GM10248 (cell line): ENCODE results near the gene KIT.

ENCODE experiments used
- CTCF ChIA-PET: fragments of 300-600 bp; sonication (Branson Sonifier 250); formaldehyde crosslinking; extraction: SDS; loops from one replicate; lab custom pipeline; 2021; ENCODE audit warnings: antibody characterized with exemption; lab: Yijun Ruan, JAX
- POLR2A ChIA-PET: fragments of 350-650 bp; sonication (Branson Sonifier 250); formaldehyde crosslinking; extraction: SDS; loops from one replicate; lab custom pipeline; 2020; ENCODE audit warnings: antibody characterized with exemption; lab: Yijun Ruan, JAX
- DNase-seq: peaks from one replicate; pipeline ENCODE4 v3.0.0; 2012; ENCODE audit errors: extremely low spot score
- CTCF ChIP-seq: IDR thresholded peaks from 2 replicates; pipeline ENCODE4 v1.5.1; 2012; ENCODE audit warnings: mild to moderate bottlenecking, low read depth; ENCODE audit errors: extremely low read depth, missing control alignments, control extremely low read depth

The KIT gene

DNA sequence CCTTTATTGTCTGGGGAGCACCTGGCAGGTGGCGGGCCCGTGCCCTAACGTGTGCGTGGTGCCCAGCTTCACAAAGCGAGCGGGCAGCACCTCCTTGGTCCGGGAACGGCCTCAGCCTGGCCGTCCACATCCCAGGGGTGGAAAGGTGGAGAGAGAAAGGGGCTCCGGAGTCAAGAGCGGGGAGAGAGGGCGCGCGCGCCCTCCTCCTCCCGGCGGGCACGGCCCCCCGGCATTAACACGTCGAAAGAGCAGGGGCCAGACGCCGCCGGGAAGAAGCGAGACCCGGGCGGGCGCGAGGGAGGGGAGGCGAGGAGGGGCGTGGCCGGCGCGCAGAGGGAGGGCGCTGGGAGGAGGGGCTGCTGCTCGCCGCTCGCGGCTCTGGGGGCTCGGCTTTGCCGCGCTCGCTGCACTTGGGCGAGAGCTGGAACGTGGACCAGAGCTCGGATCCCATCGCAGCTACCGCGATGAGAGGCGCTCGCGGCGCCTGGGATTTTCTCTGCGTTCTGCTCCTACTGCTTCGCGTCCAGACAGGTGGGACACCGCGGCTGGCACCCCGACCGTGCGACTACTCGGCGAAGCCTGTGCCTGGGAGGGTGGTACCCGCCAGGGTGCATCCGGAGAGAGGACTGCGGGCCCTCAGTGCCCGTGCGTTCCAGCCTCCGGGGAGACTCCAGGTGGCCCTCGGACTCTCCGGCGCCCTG, at the start of gene KIT:
Gene KIT, plus strand, starts transcription at position 407 of the 701 bp plus-strand sequence. Its CDS starts 58 bp downstream, at position 465.
- CTCF ChIA-PET: no interaction called here
- no peak for TF ChIP-seq CTCF
- DNase-seq: peak; percentile 17
- POLR2A ChIA-PET: no interaction called here

GRCh38 chr4:54609310-54609709, 48.4 kb upstream of the KIT start:
- TF ChIP-seq CTCF: no peak
- CTCF ChIA-PET: interaction anchor here (1.0 kb wide), 2 partner anchors 12 to 42 kb away, joined by 3 read pairs; no protein-coding TSS in a partner anchor
- POLR2A ChIA-PET: no interaction called here
- DNase-seq: no peak

GRCh38 chr4:54614149-54614548, 43.6 kb upstream of the KIT start:
- DNase-seq: no peak
- TF ChIP-seq CTCF: no peak
- ChIA-PET POLR2A (no interaction called here), CTCF (no interaction called here)

DNA sequence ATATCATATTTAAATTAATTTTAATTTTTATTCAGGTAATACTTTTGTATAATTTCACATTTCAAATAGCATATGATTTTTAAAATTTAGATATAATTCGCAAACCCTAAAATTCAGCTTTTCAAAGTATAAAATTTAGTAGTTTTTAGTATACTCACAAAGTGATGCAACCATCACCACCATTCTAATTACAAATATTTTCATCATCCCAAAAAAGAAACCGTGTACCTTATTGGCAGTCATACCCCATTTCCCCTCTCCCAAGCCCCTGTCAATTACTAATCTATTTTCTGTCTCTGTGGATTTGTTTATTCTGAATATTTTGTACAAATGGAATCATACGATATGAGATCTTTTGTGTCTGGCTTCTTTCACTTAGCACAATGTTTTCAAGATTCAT, 37.0 kb upstream of the KIT start:
- TF ChIP-seq CTCF: no peak
- ChIA-PET POLR2A (no interaction called here), CTCF (interaction anchor here (0.6 to 1.6 kb wide), 2 partner anchors 11 to 215 kb away, joined by 3 read pairs; no protein-coding TSS in a partner anchor)
- DNase-seq: no peak

DNA sequence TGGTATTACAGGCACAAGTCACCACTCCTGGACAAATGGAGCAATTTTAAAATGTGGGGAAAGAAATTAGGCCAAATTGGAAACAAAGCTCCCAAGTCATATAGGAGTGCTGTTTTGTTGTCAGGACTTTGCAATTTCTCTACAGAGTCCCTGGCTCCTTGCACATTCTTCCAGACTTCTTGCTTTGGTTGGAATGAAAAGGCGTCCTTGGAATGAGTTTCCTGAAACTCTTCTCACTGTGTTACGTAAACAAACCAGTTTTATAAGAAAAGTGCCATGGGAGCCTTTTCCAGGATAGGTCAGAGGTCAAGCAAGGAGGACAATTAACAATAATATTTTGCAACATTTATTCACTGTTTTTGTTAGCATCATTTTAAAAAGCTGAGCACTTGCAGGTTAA, 32.4 kb upstream of the KIT start:
- no peak for TF ChIP-seq CTCF
- no peak for DNase-seq
- CTCF ChIA-PET: no interaction called here
- POLR2A ChIA-PET: no interaction called here

DNA sequence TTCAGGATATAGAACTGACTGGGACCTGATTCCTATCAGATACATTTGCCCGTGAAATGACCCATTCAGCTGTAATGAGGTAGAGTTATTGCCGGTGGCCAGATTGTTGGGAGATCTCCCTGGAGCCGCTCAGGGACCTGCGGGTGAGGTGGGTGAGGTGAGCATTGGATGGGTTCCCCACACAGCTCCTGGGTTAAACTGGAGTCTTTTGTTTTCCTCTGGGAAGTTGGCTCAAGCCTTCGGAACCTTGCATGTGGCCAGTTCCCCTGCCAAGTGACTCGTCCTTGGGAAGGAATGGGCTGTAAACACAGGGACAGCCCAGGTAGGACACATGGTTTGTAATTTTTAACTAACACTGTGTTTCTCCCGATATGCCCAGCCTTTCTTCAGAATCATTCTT, 31.6 kb upstream of the KIT start:
- POLR2A ChIA-PET: no interaction called here
- no peak for TF ChIP-seq CTCF
- CTCF ChIA-PET: no interaction called here
- no peak for DNase-seq
